ENCODE measurements around the gene TMEM232.

- TF ChIP-seq, protein P1, sequence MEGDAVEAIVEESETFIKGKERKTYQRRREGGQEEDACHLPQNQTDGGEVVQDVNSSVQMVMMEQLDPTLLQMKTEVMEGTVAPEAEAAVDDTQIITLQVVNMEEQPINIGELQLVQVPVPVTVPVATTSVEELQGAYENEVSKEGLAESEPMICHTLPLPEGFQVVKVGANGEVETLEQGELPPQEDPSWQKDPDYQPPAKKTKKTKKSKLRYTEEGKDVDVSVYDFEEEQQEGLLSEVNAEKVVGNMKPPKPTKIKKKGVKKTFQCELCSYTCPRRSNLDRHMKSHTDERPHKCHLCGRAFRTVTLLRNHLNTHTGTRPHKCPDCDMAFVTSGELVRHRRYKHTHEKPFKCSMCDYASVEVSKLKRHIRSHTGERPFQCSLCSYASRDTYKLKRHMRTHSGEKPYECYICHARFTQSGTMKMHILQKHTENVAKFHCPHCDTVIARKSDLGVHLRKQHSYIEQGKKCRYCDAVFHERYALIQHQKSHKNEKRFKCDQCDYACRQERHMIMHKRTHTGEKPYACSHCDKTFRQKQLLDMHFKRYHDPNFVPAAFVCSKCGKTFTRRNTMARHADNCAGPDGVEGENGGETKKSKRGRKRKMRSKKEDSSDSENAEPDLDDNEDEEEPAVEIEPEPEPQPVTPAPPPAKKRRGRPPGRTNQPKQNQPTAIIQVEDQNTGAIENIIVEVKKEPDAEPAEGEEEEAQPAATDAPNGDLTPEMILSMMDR (conservative IDR thresholded peaks at IDR 0.05; ENCODE audit: low read length) = no peak
- no peak for TF ChIP-seq EZH2phosphoT487 (IDR thresholded peaks at IDR 0.05; ENCODE audit: borderline replicate concordance, low read depth, low read length)
Measured at GRCh38 chr5:110413856-110414255, 312.6 kb downstream of the TMEM232 start.

Measured in OCI-LY7 (cell line).